ELR (cell line): ENCODE measurements around the gene DUSP11.
"Not testable (repeated sequence)": the region's sequence is repeated elsewhere in the genome, so short reads cannot be mapped to it uniquely, and the experiment has no call there.

Experiments used
- DNase-seq: peaks from one replicate; pipeline ENCODE4 v3.0.0-alpha.2; 2015; ENCODE audit warnings: low read depth

DUSP11 gene

GRCh38 chr2:73717695-73718094 lies 62.2 kb downstream of the DUSP11 start:
- not testable (repeated sequence) for DNase-seq

- DNase-seq = no peak
These were observed 62.7 kb downstream of the DUSP11 start for GRCh38 chr2:73717251-73717606.

GRCh38 chr2:73716543-73717250 lies 63.2 kb downstream of the DUSP11 start:
- no peak for DNase-seq

GRCh38 chr2:73714091-73714490 lies 65.8 kb downstream of the DUSP11 start:
- DNase-seq = no peak
